Central memory CD8-positive, alpha-beta T cell (primary cell): ENCODE measurements around the gene MLYCD.
A peak's percentile ranks its signal among the peaks of the same experiment; 100 is the strongest.
"Not testable (repeated sequence)": the region's sequence is repeated elsewhere in the genome, so short reads cannot be mapped to it uniquely, and the experiment has no call there.

ENCODE experiments used
- ATAC-seq: fragments of 150-1000 bp; cut with Tn5 transposase; replicated peaks from 2 replicates; pipeline ENCODE4 v1.10.0; 2022; ENCODE audit warnings: mild to moderate bottlenecking, moderate FRiP score, moderate number of reproducible peaks; ENCODE audit not compliant: poor library complexity, severe bottlenecking; ENCODE audit errors: extremely low read depth
- DNase-seq, 2 donors: peaks; one replicate each; pipeline ENCODE4 v3.0.0; 2021; ENCODE audit warnings: low spot score in 2 of 2
- H3K27ac Mint-ChIP-seq: one replicate; pipeline ENCODE4 v1.8.0; 2022; ENCODE audit warnings: low read depth, mild to moderate bottlenecking, moderate library complexity, mixed read lengths
- H3K27me3 Mint-ChIP-seq: one replicate; pipeline ENCODE4 v1.8.0; 2022; ENCODE audit warnings: mixed read lengths
- H3K36me3 Mint-ChIP-seq: one replicate; pipeline ENCODE4 v1.8.0; 2022; ENCODE audit warnings: mild to moderate bottlenecking, moderate library complexity, mixed read lengths; ENCODE audit not compliant: insufficient read depth
- H3K4me1 Mint-ChIP-seq: one replicate; pipeline ENCODE4 v1.8.0; 2022; ENCODE audit warnings: mixed read lengths
- H3K4me3 Mint-ChIP-seq: one replicate; pipeline ENCODE4 v1.8.0; 2022; ENCODE audit warnings: mild to moderate bottlenecking, moderate library complexity, mixed read lengths
- H3K9me3 Mint-ChIP-seq: one replicate; pipeline ENCODE4 v1.8.0; 2022; ENCODE audit warnings: mixed read lengths

The MLYCD gene

GRCh38 chr16:83950862-83951399 lies 52.0 kb downstream of the MLYCD start:
- not testable (repeated sequence) for DNase-seq, ATAC-seq, H3K27ac Mint-ChIP-seq, H3K4me1 Mint-ChIP-seq, H3K4me3 Mint-ChIP-seq, H3K36me3 Mint-ChIP-seq, H3K9me3 Mint-ChIP-seq
- H3K27me3 Mint-ChIP-seq: peaks cover 18% of the 10 kb centered on the region

- DNase-seq: no peak
- Mint-ChIP-seq H3K9me3 (no peaks in the 10 kb centered on the region), H3K27ac (no peak overlapping the region), H3K4me3 (no peak overlapping the region), H3K4me1 (no peaks in the 10 kb centered on the region), H3K36me3 (no peaks in the 10 kb centered on the region), H3K27me3 (peaks cover 18% of the 10 kb centered on the region)
- no peak for ATAC-seq
These were observed 52.6 kb downstream of the MLYCD start for GRCh38 chr16:83951544-83951943.

GRCh38 chr16:83952587-83952939 lies 53.6 kb downstream of the MLYCD start:
- Mint-ChIP-seq H3K4me3 (no peak overlapping the region), H3K36me3 (no peaks in the 10 kb centered on the region), H3K9me3 (no peaks in the 10 kb centered on the region), H3K27ac (no peak overlapping the region), H3K27me3 (peaks cover 18% of the 10 kb centered on the region), H3K4me1 (no peaks in the 10 kb centered on the region)
- ATAC-seq: no peak
- DNase-seq: no peak

- Mint-ChIP-seq H3K36me3 (no peaks in the 10 kb centered on the region), H3K9me3 (no peaks in the 10 kb centered on the region), H3K27ac (no peak within 1 kb of the TSS), H3K27me3 (peaks cover 18% of the 10 kb centered on the region), H3K4me1 (no peaks in the 10 kb centered on the region), H3K4me3 (no peak within 1 kb of the TSS)
- no peak for DNase-seq
- no peak for ATAC-seq
These were observed 54.3 kb downstream of the MLYCD start, which contains the start of gene OSGIN1 for GRCh38 chr16:83952940-83953795. Gene OSGIN1, plus strand, starts transcription at chr16:83953240. Its CDS starts 4,432 bp downstream, at chr16:83957672.

GRCh38 chr16:83953796-83954576 lies 55.1 kb downstream of the MLYCD start:
- ATAC-seq: no peak
- Mint-ChIP-seq H3K36me3 (no peaks in the 10 kb centered on the region), H3K27me3 (peaks cover 18% of the 10 kb centered on the region), H3K4me3 (no peak overlapping the region), H3K27ac (no peak overlapping the region), H3K9me3 (no peaks in the 10 kb centered on the region), H3K4me1 (no peaks in the 10 kb centered on the region)
- DNase-seq: no peak

- H3K4me3 Mint-ChIP-seq: no peak overlapping the region
- DNase-seq: no peak
These were observed 55.7 kb downstream of the MLYCD start for GRCh38 chr16:83954577-83955016.

GRCh38 chr16:83955218-83956130 lies 56.6 kb downstream of the MLYCD start:
- no peaks in the 10 kb centered on the region for H3K4me1 Mint-ChIP-seq
- no peaks in the 10 kb centered on the region for H3K9me3 Mint-ChIP-seq
- no peak for ATAC-seq
- DNase-seq: no peak
- peaks cover 2% of the 10 kb centered on the region for H3K36me3 Mint-ChIP-seq
- H3K27me3 Mint-ChIP-seq: peaks cover 18% of the 10 kb centered on the region
- H3K4me3 Mint-ChIP-seq: no peak overlapping the region
- H3K27ac Mint-ChIP-seq: no peak overlapping the region

More at GRCh38 chr16:83954577-83955016, 55.7 kb downstream of the MLYCD start:
- ATAC-seq: no peak
- H3K27ac Mint-ChIP-seq: no peak overlapping the region
- no peaks in the 10 kb centered on the region for H3K9me3 Mint-ChIP-seq
- H3K4me1 Mint-ChIP-seq: no peaks in the 10 kb centered on the region
- peaks cover 2% of the 10 kb centered on the region for H3K36me3 Mint-ChIP-seq
- peaks cover 18% of the 10 kb centered on the region for H3K27me3 Mint-ChIP-seq

GRCh38 chr16:83956336-83957289 lies 57.7 kb downstream of the MLYCD start:
- peaks cover 18% of the 10 kb centered on the region for H3K27me3 Mint-ChIP-seq
- peaks cover 2% of the 10 kb centered on the region for H3K36me3 Mint-ChIP-seq
- no peak overlapping the region for H3K4me3 Mint-ChIP-seq
- H3K27ac Mint-ChIP-seq: no peak overlapping the region
- ATAC-seq (no peak), DNase-seq (peak; percentile 36 to 49)
- H3K9me3 Mint-ChIP-seq: no peaks in the 10 kb centered on the region
- H3K4me1 Mint-ChIP-seq: no peaks in the 10 kb centered on the region

GRCh38 chr16:83957296-83957855 lies 58.5 kb downstream of the MLYCD start:
- H3K27ac Mint-ChIP-seq: no peak overlapping the region
- peaks cover 4% of the 10 kb centered on the region for H3K36me3 Mint-ChIP-seq
- DNase-seq (no peak), ATAC-seq (no peak)
- H3K9me3 Mint-ChIP-seq: no peaks in the 10 kb centered on the region
- H3K27me3 Mint-ChIP-seq: peaks cover 18% of the 10 kb centered on the region
- H3K4me1 Mint-ChIP-seq: no peaks in the 10 kb centered on the region
- H3K4me3 Mint-ChIP-seq: no peak overlapping the region

- Mint-ChIP-seq H3K9me3 (no peaks in the 10 kb centered on the region), H3K27me3 (peaks cover 18% of the 10 kb centered on the region), H3K4me3 (no peak overlapping the region), H3K4me1 (no peaks in the 10 kb centered on the region), H3K36me3 (peaks cover 4% of the 10 kb centered on the region), H3K27ac (no peak overlapping the region)
- DNase-seq (no peak), ATAC-seq (no peak)
These were observed 59.4 kb downstream of the MLYCD start for GRCh38 chr16:83958137-83958845.
